WTC11 (cell line): ENCODE measurements around the gene RNASE11. TPM values are rescaled to one million over a fixed set of nuclear protein-coding genes. Genes with fewer than 3 reads are reported as not detected.

Source experiments
- ATAC-seq: fragments of 200-7000 bp; cut with Tn5 transposase; 2 replicates; pipeline ENCODE4 v1.10.0; 2021; ENCODE audit warnings: mild to moderate bottlenecking, moderate library complexity
- CTCF ChIA-PET: fragments of 300-600 bp; sonication (Branson Sonifier 250); formaldehyde crosslinking; loops from one replicate; lab custom pipeline; 2021; ENCODE audit warnings: antibody characterized with exemption; lab: Charles Lee
- POLR2A ChIA-PET: fragments of 350-600 bp; sonication (Branson Sonifier 250); formaldehyde crosslinking; loops from one replicate; lab custom pipeline; 2021; ENCODE audit warnings: antibody characterized with exemption; lab: Charles Lee
- DNase-seq: peaks from one replicate; pipeline ENCODE4 v3.0.0; 2021; ENCODE audit warnings: low spot score
- H3K27ac Mint-ChIP-seq: 2 replicates; pipeline ENCODE4 v1.8.0; 2021; ENCODE audit warnings: mixed read lengths
- H3K27me3 Mint-ChIP-seq: 2 replicates; pipeline ENCODE4 v1.8.0; 2021; ENCODE audit warnings: low read depth, mild to moderate bottlenecking, moderate library complexity, mixed read lengths
- H3K36me3 Mint-ChIP-seq: 2 replicates; pipeline ENCODE4 v1.8.0; 2021; ENCODE audit warnings: mixed read lengths
- H3K4me1 Mint-ChIP-seq: 2 replicates; pipeline ENCODE4 v1.8.0; 2022; ENCODE audit warnings: mixed read lengths
- H3K4me3 Mint-ChIP-seq: 2 replicates; pipeline ENCODE4 v1.8.0; 2021; ENCODE audit warnings: mild to moderate bottlenecking, moderate library complexity, mixed read lengths
- H3K9me3 Mint-ChIP-seq: 2 replicates; pipeline ENCODE4 v1.8.0; 2021; ENCODE audit warnings: mixed read lengths
- ATF2 ChIP-seq: sonication (generic); formaldehyde crosslinking; IDR thresholded peaks from 2 replicates; pipeline ENCODE4 v1.8.1; 2022; ENCODE audit warnings: low read depth, missing genetic modification reagents, borderline replicate concordance
- ATF3 ChIP-seq: sonication (generic); formaldehyde crosslinking; conservative IDR thresholded peaks from 2 replicates; pipeline ENCODE4 v1.8.1; 2022; ENCODE audit warnings: mild to moderate bottlenecking, missing genetic modification reagents
- ATF6 ChIP-seq: sonication (generic); formaldehyde crosslinking; IDR thresholded peaks from 2 replicates; pipeline ENCODE4 v1.8.1; 2023; ENCODE audit warnings: mild to moderate bottlenecking, missing genetic modification reagents
- E2F4 ChIP-seq: sonication (generic); formaldehyde crosslinking; IDR thresholded peaks from 2 replicates; pipeline ENCODE4 v1.8.1; 2022; ENCODE audit warnings: low read depth, mild to moderate bottlenecking, moderate library complexity, missing genetic modification reagents, borderline replicate concordance
- ELF4 ChIP-seq: sonication (generic); formaldehyde crosslinking; IDR thresholded peaks from 2 replicates; pipeline ENCODE4 v1.8.1; 2022; ENCODE audit warnings: low read depth, mild to moderate bottlenecking, moderate library complexity, missing genetic modification reagents
- EMX1 ChIP-seq: fragments of 250-450 bp; sonication (Bioruptor Pico); IDR thresholded peaks from 2 replicates; pipeline ENCODE4 v1.8.0; 2021; ENCODE audit warnings: mild to moderate bottlenecking
- ESRRA ChIP-seq: sonication (generic); formaldehyde crosslinking; IDR thresholded peaks from 2 replicates; pipeline ENCODE4 v1.8.1; 2022; ENCODE audit warnings: mild to moderate bottlenecking, missing genetic modification reagents, borderline replicate concordance
- ETV6 ChIP-seq: sonication (generic); formaldehyde crosslinking; IDR thresholded peaks from 2 replicates; pipeline ENCODE4 v1.8.1; 2022; ENCODE audit warnings: mild to moderate bottlenecking, missing genetic modification reagents
- FOXK1 ChIP-seq: sonication (generic); formaldehyde crosslinking; IDR thresholded peaks from 2 replicates; pipeline ENCODE4 v1.8.0; 2022; ENCODE audit warnings: mild to moderate bottlenecking, moderate library complexity, missing genetic modification reagents
- FOXP1 ChIP-seq: sonication (generic); formaldehyde crosslinking; IDR thresholded peaks from 2 replicates; pipeline ENCODE4 v1.8.0; 2022; ENCODE audit warnings: missing genetic modification reagents, mild to moderate bottlenecking, moderate library complexity, borderline replicate concordance
- FOXP4 ChIP-seq: sonication (generic); formaldehyde crosslinking; IDR thresholded peaks from 2 replicates; pipeline ENCODE4 v1.8.0; 2022; ENCODE audit warnings: mild to moderate bottlenecking, missing genetic modification reagents
- GABPB1 ChIP-seq: sonication (generic); formaldehyde crosslinking; IDR thresholded peaks from 2 replicates; pipeline ENCODE4 v1.8.1; 2023; ENCODE audit warnings: mild to moderate bottlenecking, missing genetic modification reagents
- IRF2 ChIP-seq: sonication (generic); formaldehyde crosslinking; IDR thresholded peaks from 2 replicates; pipeline ENCODE4 v1.8.0; 2022; ENCODE audit warnings: low read depth, missing genetic modification reagents, borderline replicate concordance
- MLX ChIP-seq: sonication (generic); formaldehyde crosslinking; IDR thresholded peaks from 2 replicates; pipeline ENCODE4 v1.8.1; 2023; ENCODE audit warnings: mild to moderate bottlenecking, missing genetic modification reagents, moderate library complexity
- NFATC4 ChIP-seq: fragments of 250-450 bp; sonication (Bioruptor Pico); IDR thresholded peaks from 2 replicates; pipeline ENCODE4 v1.9.0; 2021; ENCODE audit warnings: mild to moderate bottlenecking
- NR2C2 ChIP-seq: sonication (generic); formaldehyde crosslinking; IDR thresholded peaks from 2 replicates; pipeline ENCODE4 v1.8.0; 2022; ENCODE audit warnings: mild to moderate bottlenecking, missing genetic modification reagents
- RELA ChIP-seq: sonication (generic); formaldehyde crosslinking; IDR thresholded peaks from 2 replicates; pipeline ENCODE4 v1.8.1; 2022; ENCODE audit warnings: missing genetic modification reagents, mild to moderate bottlenecking, borderline replicate concordance
- SMAD4 ChIP-seq: sonication (generic); formaldehyde crosslinking; IDR thresholded peaks from 2 replicates; pipeline ENCODE4 v1.8.0; 2022; ENCODE audit warnings: mild to moderate bottlenecking, missing genetic modification reagents
- SP1 ChIP-seq: sonication (generic); formaldehyde crosslinking; conservative IDR thresholded peaks from 2 replicates; pipeline ENCODE4 v1.8.1; 2022; ENCODE audit warnings: missing genetic modification reagents
- TCF7 ChIP-seq: sonication (generic); formaldehyde crosslinking; IDR thresholded peaks from 2 replicates; pipeline ENCODE4 v1.8.0; 2022; ENCODE audit warnings: mild to moderate bottlenecking, low read depth, missing genetic modification reagents, moderate library complexity
- ZNF121 ChIP-seq: sonication (generic); formaldehyde crosslinking; IDR thresholded peaks from 2 replicates; pipeline ENCODE4 v1.8.0; 2023; ENCODE audit warnings: missing genetic modification reagents
- ZNF138 ChIP-seq: sonication (generic); formaldehyde crosslinking; conservative IDR thresholded peaks from 2 replicates; pipeline ENCODE4 v1.8.1; 2022; ENCODE audit warnings: mild to moderate bottlenecking, moderate library complexity, missing genetic modification reagents
- ZNF396 ChIP-seq: fragments of 250-450 bp; sonication (Bioruptor Pico); IDR thresholded peaks from 2 replicates; pipeline ENCODE4 v1.8.0; 2021; ENCODE audit warnings: mild to moderate bottlenecking, moderate library complexity, borderline replicate concordance
- ZNF416 ChIP-seq: fragments of 250-450 bp; sonication (Bioruptor Pico); IDR thresholded peaks from 2 replicates; pipeline ENCODE4 v1.9.0; 2021; ENCODE audit warnings: mild to moderate bottlenecking, inconsistent platforms
- ZNF532 ChIP-seq: fragments of 250-450 bp; sonication (Bioruptor Pico); IDR thresholded peaks from 2 replicates; pipeline ENCODE4 v1.9.0; 2021; ENCODE audit warnings: mild to moderate bottlenecking, borderline replicate concordance
- total RNA-seq: library from RNA; stranded (reverse); gene quantifications from 3 replicates; pipeline ENCODE4 v1.2.3, GENCODE V29; 2021

Gene RNASE11
- total RNA-seq, 1 experiment from 2014 or later: not detected

GRCh38 chr14:20555845-20556244 is 32.0 kb downstream of the RNASE11 start:
- no peak for TF ChIP-seq SP1 (CRISPR knock-in tag)
- no peak for TF ChIP-seq RELA
- TF ChIP-seq E2F4: no peak
- no peak for TF ChIP-seq ATF3 (CRISPR knock-in tag)
- TF ChIP-seq ZNF138 (CRISPR knock-in tag): no peak
- no peak for TF ChIP-seq ATF2 (CRISPR knock-in tag)
- no peak for TF ChIP-seq FOXP4 (CRISPR knock-in tag)
- TF ChIP-seq NFATC4 (CRISPR knock-in tag): no peak
- TF ChIP-seq GABPB1 (CRISPR knock-in tag): no peak
- no peak for TF ChIP-seq ESRRA
- no peak for TF ChIP-seq ELF4 (CRISPR knock-in tag)
- TF ChIP-seq ATF6: no peak
- TF ChIP-seq ETV6 (CRISPR knock-in tag): no peak
- H3K9me3 Mint-ChIP-seq: peaks cover 5% of the 10 kb centered on the region
- H3K4me3 Mint-ChIP-seq: no peak overlapping the region
- no peaks in the 10 kb centered on the region for H3K36me3 Mint-ChIP-seq
- no peak for ATAC-seq
- POLR2A ChIA-PET: no interaction called here
- H3K27ac Mint-ChIP-seq: no peak overlapping the region
- H3K27me3 Mint-ChIP-seq: no peaks in the 10 kb centered on the region
- CTCF ChIA-PET: no interaction called here
- no peak for DNase-seq
- H3K4me1 Mint-ChIP-seq: peaks cover 43% of the 10 kb centered on the region

- ChIA-PET CTCF (no interaction called here), POLR2A (no interaction called here)
- Mint-ChIP-seq H3K36me3 (no peaks in the 10 kb centered on the region), H3K27ac (no peak overlapping the region), H3K4me3 (no peak overlapping the region), H3K27me3 (no peaks in the 10 kb centered on the region), H3K4me1 (peaks cover 22% of the 10 kb centered on the region), H3K9me3 (peaks cover 4% of the 10 kb centered on the region)
- TF ChIP-seq FOXK1 (CRISPR knock-in tag) (no peak), ESRRA (no peak), ZNF121 (CRISPR knock-in tag) (no peak), GABPB1 (CRISPR knock-in tag) (no peak), NR2C2 (CRISPR knock-in tag) (no peak), SMAD4 (CRISPR knock-in tag) (no peak), ZNF138 (CRISPR knock-in tag) (no peak), ZNF532 (CRISPR knock-in tag) (no peak), ZNF416 (CRISPR knock-in tag) (no peak), FOXP1 (no peak), EMX1 (CRISPR knock-in tag) (no peak), MLX (CRISPR knock-in tag) (no peak), ZNF396 (CRISPR knock-in tag) (no peak), IRF2 (CRISPR knock-in tag) (no peak), TCF7 (CRISPR knock-in tag) (no peak)
- ATAC-seq: no peak
- DNase-seq: no peak
These were observed 34.8 kb downstream of the RNASE11 start for GRCh38 chr14:20553024-20553423.
